Panc1 (cell line): ENCODE measurements around the gene NF1. TPM values are rescaled to one million over a fixed set of nuclear protein-coding genes. Genes with fewer than 3 reads are reported as not detected.

Experiments
- microRNA-seq: library from miRNA; unstranded; fragments of <30 nt; microRNA quantifications from one replicate; pipeline ENCODE4 v1.1.0, GENCODE V29; 2020; ENCODE audit not compliant: unreplicated experiment
- total RNA-seq: library from RNA; stranded (reverse); gene quantifications from one replicate; pipeline ENCODE4 v1.2.1, GENCODE V29; 2021; ENCODE audit not compliant: unreplicated experiment

The NF1 gene
- total RNA-seq, 1 experiment from 2014 or later = 82.5 TPM

Small RNA genes within 50 kb of the gene (microRNA-seq; reads per million reads assigned to microRNA genes)
- 1.6 reads per million for gene MIR4733

Other genes with a start within 250 kb of the NF1 start
- gene TEFM, start 188.7 kb upstream of the NF1 start, total RNA-seq = 13.0 TPM
- gene ADAP2, start 173.0 kb upstream of the NF1 start, total RNA-seq = 2.4 TPM
- 41.8 TPM for gene RNF135, start 123.9 kb upstream of the NF1 start, total RNA-seq
- gene OMG, start 202.3 kb downstream of the NF1 start, total RNA-seq = not detected
- gene EVI2B, start 219.1 kb downstream of the NF1 start, total RNA-seq = 0.08 TPM
- not detected for gene EVI2A, start 226.6 kb downstream of the NF1 start, total RNA-seq